HepG2 (cell line): Measurements from ENCODE around the gene NRSN2. TPM values are rescaled to one million over a fixed set of nuclear protein-coding genes. Genes with fewer than 3 reads are reported as not detected.
A peak's percentile ranks its signal among the peaks of the same experiment; 100 is the strongest.

Experiments
- ARNT ChIP-seq: fragments of 450-650 bp; IDR thresholded peaks from 2 replicates; pipeline ENCODE4 v1.6.1; 2017
- CC2D1A ChIP-seq: sonication (generic); formaldehyde crosslinking; IDR thresholded peaks from 2 replicates; pipeline ENCODE4 v1.8.1; 2023; ENCODE audit warnings: mild to moderate bottlenecking, missing genetic modification reagents
- DNMT3B ChIP-seq: conservative IDR thresholded peaks from 2 replicates; pipeline ENCODE4 v1.6.1; 2016; ENCODE audit warnings: missing biosample characterization, control low read depth
- KDM2A ChIP-seq: sonication (generic); formaldehyde crosslinking; IDR thresholded peaks from 2 replicates; pipeline ENCODE4 v1.4.0; 2020; ENCODE audit warnings: low read depth, missing genetic modification reagents, borderline replicate concordance
- POLR2AphosphoS2 ChIP-seq: IDR thresholded peaks from 2 replicates; pipeline ENCODE4 v1.6.1; 2011; ENCODE audit warnings: low read depth, low read length, improper control_type of control experiment
- ZFP1 ChIP-seq: IDR thresholded peaks from 2 replicates; pipeline ENCODE4 v1.6.1; 2016
- ZFP82 ChIP-seq: sonication (generic); formaldehyde crosslinking; IDR thresholded peaks from 2 replicates; pipeline ENCODE4 v1.5.1; 2020; ENCODE audit warnings: mild to moderate bottlenecking, missing genetic modification reagents, borderline replicate concordance
- ZFX ChIP-seq: sonication (generic); formaldehyde crosslinking; IDR thresholded peaks from 2 replicates; pipeline ENCODE4 v1.4.0; 2020; ENCODE audit warnings: mild to moderate bottlenecking, low read depth, missing genetic modification reagents, moderate library complexity
- ZMYM4 ChIP-seq: sonication (generic); formaldehyde crosslinking; IDR thresholded peaks from 2 replicates; pipeline ENCODE4 v1.8.1; 2023; ENCODE audit warnings: mild to moderate bottlenecking, missing genetic modification reagents
- ZNF335 ChIP-seq: sonication (generic); formaldehyde crosslinking; IDR thresholded peaks from 2 replicates; pipeline ENCODE4 v1.4.0; 2020; ENCODE audit warnings: missing genetic modification reagents
- ZNF747 ChIP-seq: sonication (generic); formaldehyde crosslinking; IDR thresholded peaks from 2 replicates; pipeline ENCODE4 v1.8.1; 2023; ENCODE audit warnings: missing genetic modification reagents, mild to moderate bottlenecking, borderline replicate concordance
- ZNF780A ChIP-seq: sonication (generic); formaldehyde crosslinking; IDR thresholded peaks from 2 replicates; pipeline ENCODE4 v1.8.0; 2022; ENCODE audit warnings: mild to moderate bottlenecking, missing genetic modification reagents, moderate library complexity
- polyA plus RNA-seq, 8 experiments: library from polyadenylated mRNA; depleted of rRNA in 3 of 8; stranded (reverse) in 7 of 8; unstranded in 1 of 8; fragments of >200 nt; fragmentation: Illumina TruSeq in 4 of 8; extraction: Trizol in 4 of 8; gene quantifications; 2 replicates each; pipeline versions ENCODE4 v1.2.1 to v1.2.3, GENCODE V29; 2011 to 2016; ENCODE audit warnings: low read depth in 4 of 8, missing spikeins in 1 of 8, mixed read lengths in 1 of 8; ENCODE audit not compliant: insufficient read depth in 1 of 8
- total RNA-seq, 5 experiments: library from RNA; depleted of rRNA; stranded (reverse); fragments of >200 nt; fragmentation: Illumina TruSeq; extraction: Trizol; gene quantifications; 2 replicates each; pipeline ENCODE4 v1.2.3, GENCODE V29; 2016; ENCODE audit warnings: low read depth in 1 of 5
- TF ChIP-seq, protein P1 (sequence below): sonication (generic); formaldehyde crosslinking; IDR thresholded peaks from 2 replicates; pipeline ENCODE4 v1.5.0; 2020; ENCODE audit warnings: missing genetic modification reagents, mild to moderate bottlenecking, borderline replicate concordance
- TF ChIP-seq, protein P2 (sequence below): sonication (generic); formaldehyde crosslinking; IDR thresholded peaks from 2 replicates; pipeline ENCODE4 v1.5.0; 2020; ENCODE audit warnings: mild to moderate bottlenecking, missing genetic modification reagents, borderline replicate concordance
- TF ChIP-seq, protein P3 (sequence below): sonication (generic); formaldehyde crosslinking; IDR thresholded peaks from 2 replicates; pipeline ENCODE4 v1.5.1; 2020; ENCODE audit warnings: missing genetic modification reagents, mild to moderate bottlenecking, borderline replicate concordance
- TF ChIP-seq, protein P4 (sequence below): sonication (generic); formaldehyde crosslinking; conservative IDR thresholded peaks from 2 replicates; pipeline ENCODE4 v1.8.0; 2022; ENCODE audit warnings: mild to moderate bottlenecking, moderate library complexity, missing genetic modification reagents
- TF ChIP-seq, protein P5 (sequence below): sonication (generic); formaldehyde crosslinking; IDR thresholded peaks from 2 replicates; pipeline ENCODE4 v1.5.1; 2020; ENCODE audit warnings: missing genetic modification reagents, mild to moderate bottlenecking, borderline replicate concordance

Gene NRSN2
- total and polyA plus RNA-seq, 2 of the 13 experiments (the other 11 are each of a cell fraction or from before 2014, with no cell fraction given) = 32.3 to 49.4 TPM

DNA sequence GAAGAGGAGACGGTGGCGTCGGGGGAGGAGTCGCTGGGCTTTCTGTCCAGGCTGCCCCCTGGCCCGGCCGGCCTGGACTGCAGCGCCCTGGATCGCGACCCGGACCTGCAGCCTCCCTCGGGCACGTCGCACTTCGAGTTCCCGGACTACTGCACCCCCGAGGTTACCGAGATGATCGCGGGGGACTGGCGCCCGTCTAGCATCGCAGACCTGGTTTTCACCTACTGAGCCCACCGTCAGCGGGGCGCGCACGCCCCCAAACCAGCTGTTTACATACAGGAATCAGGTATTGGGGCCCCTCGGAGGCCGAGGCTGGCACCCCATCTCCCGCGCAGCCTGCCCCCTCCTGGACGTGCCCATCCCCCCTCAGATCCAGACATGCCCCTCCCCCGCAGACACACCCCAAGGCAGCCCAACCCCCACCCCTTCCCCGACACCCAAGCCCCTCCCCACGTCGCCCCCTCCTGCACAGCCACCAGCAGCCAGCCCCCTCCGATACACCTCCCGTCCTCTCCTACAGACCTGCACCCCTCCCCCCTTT, 20.2 kb upstream of the NRSN2 start (continued):
- TF ChIP-seq ZNF335 (peak; percentile 51), ZMYM4 (CRISPR knock-in tag) (no peak), KDM2A (CRISPR knock-in tag) (no peak; the same call in 1 of the 2 replicates), CC2D1A (CRISPR knock-in tag) (no peak), ZFP82 (CRISPR knock-in tag) (no peak; the same call in 1 of the 2 replicates), ZFP1 (CRISPR knock-in tag) (no peak), ZFX (CRISPR knock-in tag) (peak; percentile 62), ZNF780A (0 out of 2 replicates have a peak, but pooled peaks have one; percentile 48), POLR2AphosphoS2 (no peak), ARNT (no peak), DNMT3B (CRISPR knock-in tag) (no peak), ZNF747 (CRISPR knock-in tag) (no peak)
- TF ChIP-seq, protein P1, sequence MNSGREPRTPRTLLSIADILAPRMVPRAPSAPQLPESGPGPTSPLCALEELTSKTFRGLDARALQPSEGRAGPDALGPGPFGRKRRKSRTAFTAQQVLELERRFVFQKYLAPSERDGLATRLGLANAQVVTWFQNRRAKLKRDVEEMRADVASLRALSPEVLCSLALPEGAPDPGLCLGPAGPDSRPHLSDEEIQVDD = no peak
- TF ChIP-seq, protein P2, sequence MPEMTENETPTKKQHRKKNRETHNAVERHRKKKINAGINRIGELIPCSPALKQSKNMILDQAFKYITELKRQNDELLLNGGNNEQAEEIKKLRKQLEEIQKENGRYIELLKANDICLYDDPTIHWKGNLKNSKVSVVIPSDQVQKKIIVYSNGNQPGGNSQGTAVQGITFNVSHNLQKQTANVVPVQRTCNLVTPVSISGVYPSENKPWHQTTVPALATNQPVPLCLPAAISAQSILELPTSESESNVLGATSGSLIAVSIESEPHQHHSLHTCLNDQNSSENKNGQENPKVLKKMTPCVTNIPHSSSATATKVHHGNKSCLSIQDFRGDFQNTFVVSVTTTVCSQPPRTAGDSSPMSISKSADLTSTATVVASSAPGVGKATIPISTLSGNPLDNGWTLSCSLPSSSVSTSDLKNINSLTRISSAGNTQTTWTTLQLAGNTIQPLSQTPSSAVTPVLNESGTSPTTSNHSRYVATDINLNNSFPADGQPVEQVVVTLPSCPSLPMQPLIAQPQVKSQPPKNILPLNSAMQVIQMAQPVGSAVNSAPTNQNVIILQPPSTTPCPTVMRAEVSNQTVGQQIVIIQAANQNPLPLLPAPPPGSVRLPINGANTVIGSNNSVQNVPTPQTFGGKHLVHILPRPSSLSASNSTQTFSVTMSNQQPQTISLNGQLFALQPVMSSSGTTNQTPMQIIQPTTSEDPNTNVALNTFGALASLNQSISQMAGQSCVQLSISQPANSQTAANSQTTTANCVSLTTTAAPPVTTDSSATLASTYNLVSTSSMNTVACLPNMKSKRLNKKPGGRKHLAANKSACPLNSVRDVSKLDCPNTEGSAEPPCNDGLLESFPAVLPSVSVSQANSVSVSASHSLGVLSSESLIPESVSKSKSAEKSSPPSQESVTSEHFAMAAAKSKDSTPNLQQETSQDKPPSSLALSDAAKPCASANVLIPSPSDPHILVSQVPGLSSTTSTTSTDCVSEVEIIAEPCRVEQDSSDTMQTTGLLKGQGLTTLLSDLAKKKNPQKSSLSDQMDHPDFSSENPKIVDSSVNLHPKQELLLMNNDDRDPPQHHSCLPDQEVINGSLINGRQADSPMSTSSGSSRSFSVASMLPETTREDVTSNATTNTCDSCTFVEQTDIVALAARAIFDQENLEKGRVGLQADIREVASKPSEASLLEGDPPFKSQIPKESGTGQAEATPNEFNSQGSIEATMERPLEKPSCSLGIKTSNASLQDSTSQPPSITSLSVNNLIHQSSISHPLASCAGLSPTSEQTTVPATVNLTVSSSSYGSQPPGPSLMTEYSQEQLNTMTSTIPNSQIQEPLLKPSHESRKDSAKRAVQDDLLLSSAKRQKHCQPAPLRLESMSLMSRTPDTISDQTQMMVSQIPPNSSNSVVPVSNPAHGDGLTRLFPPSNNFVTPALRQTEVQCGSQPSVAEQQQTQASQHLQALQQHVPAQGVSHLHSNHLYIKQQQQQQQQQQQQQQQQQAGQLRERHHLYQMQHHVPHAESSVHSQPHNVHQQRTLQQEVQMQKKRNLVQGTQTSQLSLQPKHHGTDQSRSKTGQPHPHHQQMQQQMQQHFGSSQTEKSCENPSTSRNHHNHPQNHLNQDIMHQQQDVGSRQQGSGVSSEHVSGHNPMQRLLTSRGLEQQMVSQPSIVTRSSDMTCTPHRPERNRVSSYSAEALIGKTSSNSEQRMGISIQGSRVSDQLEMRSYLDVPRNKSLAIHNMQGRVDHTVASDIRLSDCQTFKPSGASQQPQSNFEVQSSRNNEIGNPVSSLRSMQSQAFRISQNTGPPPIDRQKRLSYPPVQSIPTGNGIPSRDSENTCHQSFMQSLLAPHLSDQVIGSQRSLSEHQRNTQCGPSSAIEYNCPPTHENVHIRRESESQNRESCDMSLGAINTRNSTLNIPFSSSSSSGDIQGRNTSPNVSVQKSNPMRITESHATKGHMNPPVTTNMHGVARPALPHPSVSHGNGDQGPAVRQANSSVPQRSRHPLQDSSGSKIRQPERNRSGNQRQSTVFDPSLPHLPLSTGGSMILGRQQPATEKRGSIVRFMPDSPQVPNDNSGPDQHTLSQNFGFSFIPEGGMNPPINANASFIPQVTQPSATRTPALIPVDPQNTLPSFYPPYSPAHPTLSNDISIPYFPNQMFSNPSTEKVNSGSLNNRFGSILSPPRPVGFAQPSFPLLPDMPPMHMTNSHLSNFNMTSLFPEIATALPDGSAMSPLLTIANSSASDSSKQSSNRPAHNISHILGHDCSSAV (CRISPR knock-in tag) = no peak
- TF ChIP-seq, protein P3, sequence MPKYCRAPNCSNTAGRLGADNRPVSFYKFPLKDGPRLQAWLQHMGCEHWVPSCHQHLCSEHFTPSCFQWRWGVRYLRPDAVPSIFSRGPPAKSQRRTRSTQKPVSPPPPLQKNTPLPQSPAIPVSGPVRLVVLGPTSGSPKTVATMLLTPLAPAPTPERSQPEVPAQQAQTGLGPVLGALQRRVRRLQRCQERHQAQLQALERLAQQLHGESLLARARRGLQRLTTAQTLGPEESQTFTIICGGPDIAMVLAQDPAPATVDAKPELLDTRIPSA (CRISPR knock-in tag) = no peak
- TF ChIP-seq, protein P4, sequence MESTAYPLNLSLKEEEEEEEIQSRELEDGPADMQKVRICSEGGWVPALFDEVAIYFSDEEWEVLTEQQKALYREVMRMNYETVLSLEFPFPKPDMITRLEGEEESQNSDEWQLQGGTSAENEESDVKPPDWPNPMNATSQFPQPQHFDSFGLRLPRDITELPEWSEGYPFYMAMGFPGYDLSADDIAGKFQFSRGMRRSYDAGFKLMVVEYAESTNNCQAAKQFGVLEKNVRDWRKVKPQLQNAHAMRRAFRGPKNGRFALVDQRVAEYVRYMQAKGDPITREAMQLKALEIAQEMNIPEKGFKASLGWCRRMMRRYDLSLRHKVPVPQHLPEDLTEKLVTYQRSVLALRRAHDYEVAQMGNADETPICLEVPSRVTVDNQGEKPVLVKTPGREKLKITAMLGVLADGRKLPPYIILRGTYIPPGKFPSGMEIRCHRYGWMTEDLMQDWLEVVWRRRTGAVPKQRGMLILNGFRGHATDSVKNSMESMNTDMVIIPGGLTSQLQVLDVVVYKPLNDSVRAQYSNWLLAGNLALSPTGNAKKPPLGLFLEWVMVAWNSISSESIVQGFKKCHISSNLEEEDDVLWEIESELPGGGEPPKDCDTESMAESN (CRISPR knock-in tag) = peak; percentile 34; the same call in 1 of the 2 replicates
- TF ChIP-seq, protein P5, sequence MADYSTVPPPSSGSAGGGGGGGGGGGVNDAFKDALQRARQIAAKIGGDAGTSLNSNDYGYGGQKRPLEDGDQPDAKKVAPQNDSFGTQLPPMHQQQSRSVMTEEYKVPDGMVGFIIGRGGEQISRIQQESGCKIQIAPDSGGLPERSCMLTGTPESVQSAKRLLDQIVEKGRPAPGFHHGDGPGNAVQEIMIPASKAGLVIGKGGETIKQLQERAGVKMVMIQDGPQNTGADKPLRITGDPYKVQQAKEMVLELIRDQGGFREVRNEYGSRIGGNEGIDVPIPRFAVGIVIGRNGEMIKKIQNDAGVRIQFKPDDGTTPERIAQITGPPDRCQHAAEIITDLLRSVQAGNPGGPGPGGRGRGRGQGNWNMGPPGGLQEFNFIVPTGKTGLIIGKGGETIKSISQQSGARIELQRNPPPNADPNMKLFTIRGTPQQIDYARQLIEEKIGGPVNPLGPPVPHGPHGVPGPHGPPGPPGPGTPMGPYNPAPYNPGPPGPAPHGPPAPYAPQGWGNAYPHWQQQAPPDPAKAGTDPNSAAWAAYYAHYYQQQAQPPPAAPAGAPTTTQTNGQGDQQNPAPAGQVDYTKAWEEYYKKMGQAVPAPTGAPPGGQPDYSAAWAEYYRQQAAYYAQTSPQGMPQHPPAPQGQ (CRISPR knock-in tag) = 0 out of 2 replicates have a peak, but pooled peaks have one; percentile 30
